GM03348 (cell line): ENCODE data around the gene FETUB.

Source experiments
- DNase-seq: peaks from one replicate; pipeline ENCODE4 v3.0.0; 2012; ENCODE audit warnings: low spot score

FETUB gene, protein sequence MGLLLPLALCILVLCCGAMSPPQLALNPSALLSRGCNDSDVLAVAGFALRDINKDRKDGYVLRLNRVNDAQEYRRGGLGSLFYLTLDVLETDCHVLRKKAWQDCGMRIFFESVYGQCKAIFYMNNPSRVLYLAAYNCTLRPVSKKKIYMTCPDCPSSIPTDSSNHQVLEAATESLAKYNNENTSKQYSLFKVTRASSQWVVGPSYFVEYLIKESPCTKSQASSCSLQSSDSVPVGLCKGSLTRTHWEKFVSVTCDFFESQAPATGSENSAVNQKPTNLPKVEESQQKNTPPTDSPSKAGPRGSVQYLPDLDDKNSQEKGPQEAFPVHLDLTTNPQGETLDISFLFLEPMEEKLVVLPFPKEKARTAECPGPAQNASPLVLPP

GRCh38 chr3:186639778-186640472, at the start of gene FETUB:
TSS of gene FETUB (plus strand) at chr3:186640399. CDS start at chr3:186640461, 62 bp downstream.
- DNase-seq: no peak

GRCh38 chr3:186590580-186591295, 49.5 kb upstream of the FETUB start:
- no peak for DNase-seq

- DNase-seq: no peak
Measured at GRCh38 chr3:186592682-186593081, 47.5 kb upstream of the FETUB start.

DNA sequence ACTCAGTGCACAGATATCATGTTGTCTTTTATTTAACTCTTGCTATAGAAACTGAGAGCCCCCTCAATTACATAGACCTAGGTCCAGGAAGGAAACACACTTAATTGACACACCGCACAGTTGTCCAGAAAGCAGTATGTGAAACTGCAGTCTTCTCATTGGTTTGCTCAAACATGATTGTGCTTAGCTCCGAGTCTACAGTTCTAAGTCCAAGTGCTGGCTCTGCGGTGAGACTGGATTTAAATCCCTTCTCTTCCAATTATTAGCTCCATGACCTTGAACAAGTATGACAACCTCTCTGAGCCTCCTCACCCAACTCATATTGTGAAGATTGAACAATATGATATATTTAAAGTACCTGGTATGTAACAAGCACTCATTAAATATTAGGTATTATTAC, 46.3 kb upstream of the FETUB start:
- DNase-seq: no peak

DNA sequence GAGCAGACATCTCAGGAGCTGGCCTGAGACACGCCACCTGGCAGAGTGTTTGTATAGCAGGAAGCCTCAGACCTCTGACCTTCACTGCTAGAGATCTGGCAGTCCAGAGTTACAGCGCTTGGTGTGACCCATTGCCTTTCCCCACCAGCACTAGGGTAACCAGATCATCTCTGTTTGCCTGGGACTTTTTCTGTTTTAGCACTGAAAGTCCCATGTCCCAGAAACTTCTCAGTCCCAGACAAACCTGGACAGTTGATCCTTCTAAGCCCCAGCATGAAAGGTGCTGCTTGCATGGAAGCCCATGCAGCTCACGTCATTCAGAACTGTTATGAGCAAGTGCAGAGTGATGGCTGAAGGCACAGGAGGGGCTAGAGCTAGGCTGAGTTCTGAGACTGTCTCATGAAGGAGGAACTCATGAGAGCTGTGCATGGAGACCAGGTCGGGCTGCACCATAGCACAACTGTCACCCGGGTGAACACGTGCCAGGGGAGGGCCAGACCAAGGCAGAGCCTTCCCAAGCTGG, 45.5 kb upstream of the FETUB start:
- no peak for DNase-seq

GRCh38 chr3:186596568-186597287, 43.5 kb upstream of the FETUB start:
- DNase-seq: no peak

- peak; percentile 38 for DNase-seq
Measured at GRCh38 chr3:186598108-186598784, 42.0 kb upstream of the FETUB start.

DNA sequence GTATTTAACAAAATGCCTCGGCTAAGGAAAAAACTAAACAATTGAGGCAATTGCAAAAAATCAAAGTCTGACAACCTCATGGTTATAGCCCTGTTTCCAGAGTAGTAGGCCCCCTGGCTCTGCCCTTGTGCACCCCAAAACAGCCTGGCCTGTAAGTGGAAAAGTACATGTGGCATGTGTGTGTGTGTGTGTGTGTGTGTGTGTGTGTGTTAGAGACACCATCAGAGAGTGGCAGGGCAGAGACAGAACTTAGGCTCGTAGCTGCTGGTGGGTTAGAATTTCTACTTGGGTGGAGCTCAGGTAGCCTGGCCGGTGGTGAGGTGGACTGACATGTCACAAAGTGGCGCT, 41.4 kb upstream of the FETUB start:
- no peak for DNase-seq

DNA sequence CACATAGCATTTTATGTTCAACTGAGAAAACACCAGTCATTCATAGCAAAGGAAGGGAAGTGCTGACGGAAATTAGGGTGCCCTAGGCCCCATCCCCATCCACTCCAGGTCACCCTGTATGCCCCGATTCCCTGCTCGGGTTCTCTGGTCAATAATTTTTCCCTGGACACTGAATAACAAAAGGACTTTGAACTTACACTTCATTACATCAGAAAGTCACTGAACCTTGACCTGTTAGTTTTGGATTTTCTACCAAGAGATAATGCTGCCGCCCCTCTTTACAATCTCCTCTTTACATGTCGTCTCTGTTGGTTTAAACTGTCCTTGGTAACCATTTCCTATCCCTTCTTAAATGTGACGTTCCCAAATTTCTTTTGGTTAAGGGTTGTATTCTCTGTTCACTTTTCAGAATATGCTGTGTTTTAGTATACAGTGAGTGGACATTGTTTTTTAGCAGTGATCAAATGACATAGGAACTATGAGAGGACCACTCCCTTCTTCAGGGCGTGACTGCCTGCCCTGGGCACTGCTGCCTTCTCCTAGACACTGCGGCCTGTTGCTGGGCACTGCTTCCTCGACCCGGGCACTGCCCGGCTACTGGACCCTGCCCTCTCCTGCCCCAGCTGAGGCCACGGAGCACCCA, 40.9 kb upstream of the FETUB start:
- DNase-seq: no peak

- DNase-seq: no peak
Measured at GRCh38 chr3:186599785-186600166, 40.4 kb upstream of the FETUB start.

DNA sequence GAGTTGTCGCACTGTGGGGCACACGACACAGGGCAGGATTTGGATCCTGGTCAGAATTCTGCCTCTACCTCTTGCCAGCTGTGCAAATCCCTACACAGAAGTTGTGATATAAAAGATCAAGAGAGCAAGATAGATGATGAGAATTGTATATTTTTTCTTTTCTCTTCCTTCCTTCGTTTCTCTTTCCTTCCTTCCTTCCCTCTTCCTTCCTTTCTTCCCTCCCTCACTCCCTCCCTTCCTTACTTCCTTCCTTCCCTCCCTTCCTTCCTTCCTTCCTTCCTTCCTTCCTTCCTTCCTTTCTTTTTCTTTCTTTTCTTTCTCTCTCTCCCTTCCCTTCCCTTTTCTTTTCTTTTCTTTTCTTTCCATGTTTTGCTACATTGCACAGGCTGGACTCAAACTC, 39.3 kb upstream of the FETUB start:
- DNase-seq: no peak

DNA sequence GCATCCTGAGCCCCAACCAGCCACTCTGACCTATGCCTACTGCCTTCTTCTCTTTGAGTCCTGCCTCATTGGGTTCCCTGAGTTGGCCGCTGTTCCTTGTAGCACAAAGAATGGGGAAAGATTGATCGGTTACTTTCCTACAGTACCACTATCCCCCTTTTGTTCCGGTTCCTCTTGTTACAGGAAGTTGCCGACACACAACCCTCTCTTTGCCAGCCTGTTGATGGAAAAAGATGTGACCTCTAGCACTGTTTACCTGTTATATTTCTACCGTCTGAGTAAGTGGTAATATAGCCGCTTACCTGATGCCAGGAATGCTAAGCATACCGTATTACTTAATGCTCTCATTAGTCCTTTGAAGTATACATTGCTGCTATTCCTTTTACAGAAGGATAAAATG, 37.0 kb upstream of the FETUB start:
- no peak for DNase-seq

GRCh38 chr3:186605078-186605477, 35.1 kb upstream of the FETUB start:
- no peak for DNase-seq

DNA sequence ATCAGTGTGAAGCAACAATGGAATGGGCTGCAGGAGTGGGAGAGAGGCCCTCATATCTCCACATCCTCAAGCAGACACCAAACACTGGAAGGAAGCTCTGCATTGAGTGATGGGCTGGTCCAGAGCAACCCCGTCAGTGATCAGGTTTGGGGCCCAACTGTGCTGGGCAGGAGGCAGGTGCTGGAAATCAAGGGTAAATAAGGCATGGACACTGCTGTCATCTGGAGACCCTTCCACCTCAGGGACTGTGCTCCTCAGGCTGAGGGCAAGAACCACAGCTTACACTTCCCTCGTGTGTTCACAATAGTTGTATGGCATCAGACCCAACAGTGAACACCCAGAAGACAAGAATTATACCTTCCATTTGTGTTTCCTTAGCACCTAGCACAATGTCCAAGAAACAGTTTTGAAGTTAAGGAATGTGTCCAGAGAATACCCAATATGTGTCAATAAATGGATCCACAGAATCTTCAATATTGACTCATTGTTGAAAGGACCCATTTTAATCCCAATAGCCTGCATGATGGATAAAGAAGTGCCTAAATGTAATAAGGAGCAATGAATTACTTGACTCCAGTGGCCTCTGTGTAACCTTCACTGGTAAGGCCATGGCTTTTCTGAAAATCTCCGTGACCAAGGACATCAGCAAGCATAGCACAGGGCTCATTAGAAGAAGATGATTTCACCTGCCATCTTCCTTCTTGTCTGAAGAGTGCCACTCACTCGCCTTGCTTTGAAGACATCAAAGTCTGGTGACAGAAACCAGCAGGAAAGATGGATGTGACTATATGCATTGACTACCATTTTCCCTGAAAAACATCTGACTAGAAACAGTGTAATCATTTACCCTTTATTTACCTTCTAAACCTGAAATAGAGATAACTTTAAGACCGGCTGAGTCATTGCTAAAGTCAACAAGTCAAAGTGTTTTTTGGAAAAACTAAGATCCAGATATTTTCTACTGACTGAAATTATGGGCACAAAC, 34.3 kb upstream of the FETUB start:
- DNase-seq: no peak

DNA sequence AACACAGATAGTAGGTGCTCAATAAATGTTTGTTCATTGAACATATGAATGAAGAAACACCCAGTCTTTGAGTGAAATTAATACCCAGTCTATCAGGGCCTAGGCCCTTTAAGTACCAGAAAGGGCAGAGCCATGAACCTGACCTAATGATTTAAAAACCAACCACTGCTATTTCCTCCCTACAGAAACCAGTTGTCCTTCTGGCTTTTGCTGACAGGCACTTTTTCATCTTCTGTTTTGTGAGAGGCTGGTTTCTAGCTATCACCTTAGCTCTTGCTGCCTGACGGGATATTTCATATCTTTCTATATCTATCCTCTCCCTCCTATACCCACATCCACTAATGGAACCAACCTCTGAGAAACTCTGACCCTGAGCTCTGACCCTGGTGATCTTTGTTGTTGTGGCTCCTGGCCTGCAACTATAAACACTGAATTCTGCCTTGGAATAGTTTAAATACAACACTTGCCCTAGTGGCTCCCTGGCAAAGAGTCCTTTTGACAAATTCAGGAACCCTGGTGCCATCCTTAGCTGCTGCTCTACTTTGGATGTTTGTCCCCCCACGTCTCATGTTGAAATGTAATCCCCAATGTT, 31.5 kb upstream of the FETUB start:
- no peak for DNase-seq

DNA sequence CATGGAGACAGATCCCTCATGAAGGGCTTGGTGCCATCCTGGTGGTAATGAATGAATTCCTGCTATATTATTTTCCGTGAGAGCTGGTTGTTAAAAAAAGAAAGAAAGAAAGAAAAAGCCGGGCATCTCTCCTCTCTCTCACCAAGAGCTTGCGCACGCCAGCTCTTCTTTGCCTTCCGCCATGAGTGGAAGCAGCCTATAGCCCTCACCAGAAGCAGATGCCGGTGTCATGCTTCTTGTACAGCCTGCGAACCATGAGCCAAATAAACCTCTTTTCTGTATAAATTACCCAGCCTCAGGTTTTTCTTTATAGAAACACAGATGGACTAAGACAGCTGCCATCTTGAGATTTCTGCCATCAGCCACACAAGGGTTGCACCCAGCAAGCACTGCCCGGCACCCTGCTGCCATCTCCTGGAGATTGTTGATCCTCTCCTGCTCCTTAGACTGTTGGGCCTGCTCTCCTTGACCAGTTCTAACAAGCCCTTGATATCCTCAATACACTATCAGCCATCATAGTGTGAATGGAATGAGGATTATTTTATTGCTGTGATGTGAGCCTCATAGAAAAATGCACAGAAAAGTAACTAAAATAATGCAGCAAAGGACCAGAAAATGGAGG, 30.8 kb upstream of the FETUB start:
- peak; percentile 20 for DNase-seq

DNA sequence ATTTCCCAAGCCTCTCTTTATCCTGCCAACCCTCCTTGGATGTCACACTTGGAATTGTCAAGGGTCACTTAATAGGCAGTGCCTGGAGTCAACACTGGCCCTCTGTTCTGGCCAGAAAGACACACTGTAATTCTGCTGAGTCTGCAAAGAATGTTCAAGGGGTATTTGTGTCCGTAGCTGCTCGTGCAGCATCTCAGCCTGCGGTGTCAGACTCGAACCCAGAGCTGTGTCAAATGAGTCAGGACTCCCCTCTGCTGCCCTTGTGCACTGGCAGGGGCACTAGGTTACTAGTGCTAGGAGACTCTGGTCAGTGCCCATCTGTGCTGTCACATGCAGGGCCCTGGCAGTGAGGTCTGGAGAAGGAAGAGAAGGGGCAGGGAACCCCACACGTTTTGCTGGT, 28.1 kb upstream of the FETUB start:
- no peak for DNase-seq

DNA sequence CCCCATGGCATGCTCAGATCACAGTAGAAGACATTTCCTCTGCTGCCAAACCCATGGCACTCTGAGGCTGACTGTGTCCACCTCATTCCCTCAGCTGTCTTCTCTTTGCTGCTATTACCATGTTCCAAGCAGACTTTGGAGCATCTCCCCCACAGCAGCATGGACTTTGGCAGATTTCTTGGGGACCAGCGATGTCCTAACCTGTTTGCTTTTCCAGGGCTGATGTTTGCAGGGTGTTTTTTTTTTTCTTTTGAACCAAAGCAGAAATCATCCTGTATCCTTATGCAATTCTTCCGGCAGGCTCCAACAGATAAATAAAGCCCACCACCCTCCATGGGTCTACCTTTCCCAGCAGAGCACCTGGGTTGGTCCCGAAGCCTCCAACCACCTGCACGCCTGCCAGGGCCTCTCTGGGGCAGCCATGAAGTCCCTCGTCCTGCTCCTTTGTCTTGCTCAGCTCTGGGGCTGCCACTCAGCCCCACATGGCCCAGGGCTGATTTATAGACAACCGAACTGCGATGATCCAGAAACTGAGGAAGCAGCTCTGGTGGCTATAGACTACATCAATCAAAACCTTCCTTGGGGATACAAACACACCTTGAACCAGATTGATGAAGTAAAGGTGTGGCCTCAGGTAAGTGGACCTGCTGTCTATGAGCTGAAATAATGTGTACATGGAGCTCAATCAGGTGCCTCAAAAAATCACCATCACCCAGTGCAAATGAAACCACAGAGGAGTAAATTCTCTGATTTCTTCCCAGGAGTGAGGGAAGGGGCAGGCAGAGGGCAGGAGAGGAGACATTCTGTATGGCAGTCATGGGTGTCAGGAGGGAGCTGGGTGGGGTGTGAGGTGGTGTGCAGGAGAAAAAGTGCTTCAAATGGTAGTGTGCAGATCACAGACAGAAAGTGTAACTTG, 27.2 kb upstream of the FETUB start, which contains the start of gene AHSG:
TSS of gene AHSG (plus strand) at position 340 of the 916 bp plus-strand sequence. CDS start at position 422, 82 bp downstream.
- DNase-seq: no peak
